NCI-H2081 (cell line): ENCODE results near the gene TOPBP1.
"Not testable (repeated sequence)": the region's sequence is repeated elsewhere in the genome, so short reads cannot be mapped to it uniquely, and the experiment has no call there.

Experiments
- DNase-seq, 2 experiments: peaks; one replicate each; lab custom pipeline; 2025; lab: John Stamatoyannopoulos, UW

TOPBP1 gene

DNA sequence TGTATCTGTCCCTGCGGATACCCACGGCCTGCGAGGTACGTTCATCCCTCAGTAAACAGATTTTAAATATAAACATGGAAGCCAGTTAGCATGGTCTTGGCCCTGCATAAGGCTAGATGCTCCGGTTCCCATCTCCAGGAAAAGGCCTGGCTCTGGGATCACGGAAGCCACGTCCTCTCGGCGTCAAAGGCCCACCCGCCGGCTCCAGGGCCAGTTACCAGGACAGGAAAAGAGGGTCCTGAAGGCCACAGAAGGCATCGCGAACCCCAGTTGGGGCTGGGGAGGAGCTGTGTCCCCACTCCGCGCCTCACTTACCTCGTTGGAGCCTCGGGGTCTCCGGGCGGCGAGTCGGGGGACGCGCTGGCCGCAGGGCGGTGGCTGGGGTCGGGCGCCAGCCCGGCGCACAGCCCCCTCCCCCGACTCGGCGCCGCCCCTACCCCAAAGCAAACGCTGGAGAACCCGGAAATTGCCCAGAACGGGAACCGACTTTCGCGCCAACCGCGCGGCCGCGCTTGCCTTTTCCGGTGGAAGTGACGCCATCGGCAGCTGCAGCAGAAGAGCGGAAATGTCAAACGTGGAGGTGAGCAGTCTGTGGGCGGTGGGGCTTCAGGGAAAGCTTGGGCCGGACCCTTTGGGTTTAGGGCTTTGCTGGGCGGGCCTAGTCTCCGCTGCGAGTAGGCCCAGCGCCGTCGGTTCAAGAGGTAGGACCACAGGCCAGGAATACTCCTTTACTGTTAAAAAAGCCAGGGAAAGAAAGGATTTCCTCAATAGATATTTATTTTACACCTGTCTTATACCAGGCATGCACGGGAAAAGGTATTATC, at the start of gene TOPBP1:
TSS of gene TOPBP1 (minus strand) at position 488 of the 824 bp plus-strand sequence. CDS start 814 bp downstream, outside the sequence.
- peak; percentile 91 to 96 for DNase-seq

DNA sequence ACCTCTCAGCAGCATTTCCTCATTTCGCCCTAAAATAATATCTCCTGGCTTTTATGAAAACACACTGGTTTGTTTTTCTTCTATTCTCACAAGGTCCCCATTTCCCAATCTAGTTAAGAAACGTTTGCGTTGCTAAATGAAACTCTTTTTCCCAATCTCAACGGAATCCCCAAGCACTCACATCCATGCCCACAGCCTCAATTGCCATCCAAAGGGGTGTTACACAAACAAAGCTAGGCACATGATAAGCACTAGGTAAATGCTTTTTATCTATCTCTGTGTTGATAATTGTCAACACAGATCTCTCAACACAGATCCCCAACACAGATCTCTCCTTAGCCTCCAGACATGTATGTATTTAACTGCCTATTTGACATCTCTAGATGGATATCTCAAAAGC, 49.3 kb upstream of the TOPBP1 start:
- DNase-seq, result no peak

DNA sequence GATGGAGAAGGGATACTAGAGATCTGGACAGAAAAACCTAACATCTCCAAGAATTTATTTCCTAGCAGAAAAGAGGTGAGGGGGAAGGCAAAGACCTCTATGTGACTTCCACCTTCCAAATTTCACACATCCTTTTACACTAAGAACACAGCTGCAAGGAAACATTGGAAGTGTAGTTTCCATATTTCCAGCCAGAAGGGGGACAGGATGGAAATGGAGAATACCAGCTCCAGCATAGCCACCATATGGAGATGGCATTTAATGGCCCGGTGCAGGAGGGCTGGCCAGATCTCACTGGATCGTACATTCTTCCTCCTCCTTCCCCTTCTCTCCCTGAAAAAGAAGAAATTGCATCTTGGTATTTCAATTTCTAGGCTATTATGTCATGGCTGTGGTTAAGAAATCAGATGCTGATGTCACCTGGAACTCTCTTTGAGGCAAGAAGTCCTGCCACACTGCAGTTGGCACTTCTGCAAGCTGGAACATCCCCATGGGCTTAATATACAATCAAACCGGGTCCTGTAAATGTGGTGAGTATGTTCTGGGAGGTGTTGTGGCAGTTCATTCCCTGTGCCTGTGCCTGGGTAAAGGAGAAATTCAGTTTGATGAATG, 47.5 kb upstream of the TOPBP1 start:
- DNase-seq, result no peak

DNA sequence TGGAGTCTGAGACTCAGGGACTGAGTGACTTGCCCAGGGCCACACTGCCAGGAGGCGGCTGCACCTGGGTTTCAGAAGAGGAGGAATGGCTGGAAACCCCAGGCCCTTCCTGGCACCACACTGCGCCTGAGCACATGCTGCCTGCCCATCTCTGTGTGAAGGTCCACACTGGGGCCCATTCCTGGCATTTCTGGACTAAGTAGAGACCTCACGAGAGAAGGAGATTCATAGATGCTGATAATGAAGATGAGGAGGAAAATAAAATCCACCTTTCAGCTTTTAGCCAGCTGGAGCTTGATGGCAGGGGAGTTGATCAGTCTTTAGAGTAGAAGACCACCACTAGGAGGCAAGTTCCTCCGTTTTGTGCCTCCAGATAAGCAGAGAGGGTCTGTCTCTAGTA, 44.3 kb upstream of the TOPBP1 start:
- DNase-seq, result no peak

DNA sequence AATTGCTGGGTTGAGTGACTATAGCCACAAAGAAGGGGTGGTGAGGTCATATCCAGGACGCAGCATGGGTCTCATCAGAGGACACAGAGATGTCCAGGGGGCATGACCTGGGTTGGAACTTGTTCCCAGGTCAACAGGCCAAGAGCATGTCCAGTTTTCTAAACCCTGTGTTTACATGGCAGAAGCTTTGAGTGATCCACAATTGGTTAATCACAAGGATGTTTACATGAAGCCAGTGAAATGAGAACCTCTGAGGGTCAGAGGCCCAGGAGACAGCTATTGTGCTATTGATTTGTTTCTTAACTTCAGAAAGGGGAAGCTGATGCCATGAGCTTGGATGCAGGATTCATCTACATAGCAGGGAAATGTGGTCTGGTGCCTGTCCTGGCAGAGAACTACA, 42.2 kb upstream of the TOPBP1 start:
- no peak for DNase-seq

DNA sequence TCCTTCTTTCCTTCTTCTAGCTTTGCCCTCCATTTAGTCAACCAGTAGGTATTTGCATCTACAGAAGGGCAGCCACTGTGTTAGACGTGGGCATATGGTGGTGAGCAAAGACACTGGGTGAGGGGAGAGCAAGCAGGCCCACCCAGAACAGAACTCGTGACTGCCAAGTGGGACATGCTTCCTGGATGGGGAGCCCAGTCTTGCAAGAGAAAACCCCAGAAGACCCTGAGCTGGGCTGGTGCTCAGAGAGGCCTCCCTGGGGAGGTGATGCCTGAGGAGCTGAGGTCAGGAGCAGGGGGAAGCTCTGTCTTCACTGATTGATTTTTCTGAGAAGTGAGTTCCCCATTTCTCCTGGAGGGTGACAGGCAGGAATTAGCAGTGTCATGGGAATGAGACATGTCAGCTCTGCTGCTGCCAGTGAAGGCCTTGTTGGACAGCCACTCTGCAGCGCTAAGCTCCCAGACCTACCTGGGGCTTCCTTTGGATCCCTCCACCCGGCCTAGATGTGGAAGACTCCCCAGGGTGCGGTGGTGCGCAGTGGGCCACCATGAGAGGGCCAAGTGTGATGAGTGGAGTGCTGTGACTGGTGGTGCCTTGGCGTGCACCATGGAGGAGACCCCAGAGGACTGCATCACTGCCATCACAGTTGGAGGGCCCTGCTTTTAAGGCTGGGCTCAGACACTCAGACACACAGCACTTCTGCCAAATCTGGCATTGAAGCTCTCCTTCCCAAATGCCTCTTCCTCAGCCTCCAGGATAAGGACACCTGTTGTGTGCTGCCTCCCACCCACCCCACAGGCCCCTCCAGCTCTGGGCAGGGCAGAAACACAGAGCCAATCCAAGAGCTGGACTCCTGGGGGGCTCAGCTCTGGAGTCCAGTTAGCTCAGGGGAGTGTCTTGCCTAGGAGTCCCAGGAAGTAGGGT, 40.0 kb upstream of the TOPBP1 start:
- DNase-seq, result no peak

DNA sequence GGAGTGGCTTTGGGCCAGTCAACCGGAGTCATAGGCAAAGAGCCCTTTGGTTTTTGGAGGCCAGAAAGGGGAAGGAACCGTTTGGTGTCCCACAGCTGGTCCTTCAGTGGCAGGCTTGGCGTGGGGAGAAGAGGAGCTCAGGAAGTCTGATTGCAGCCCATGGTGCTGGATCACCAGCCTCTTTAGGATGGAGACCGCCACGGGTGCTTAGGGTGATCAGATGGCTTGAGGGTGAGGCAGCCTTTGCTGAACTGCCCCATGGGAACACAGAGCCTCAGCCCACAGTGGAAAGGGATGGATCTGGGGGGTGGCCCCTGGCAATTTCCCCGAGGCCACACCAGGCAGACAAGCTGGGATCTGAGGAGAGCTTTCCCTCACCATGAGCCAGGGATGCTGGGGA, 38.6 kb upstream of the TOPBP1 start:
- DNase-seq, result no peak

DNA sequence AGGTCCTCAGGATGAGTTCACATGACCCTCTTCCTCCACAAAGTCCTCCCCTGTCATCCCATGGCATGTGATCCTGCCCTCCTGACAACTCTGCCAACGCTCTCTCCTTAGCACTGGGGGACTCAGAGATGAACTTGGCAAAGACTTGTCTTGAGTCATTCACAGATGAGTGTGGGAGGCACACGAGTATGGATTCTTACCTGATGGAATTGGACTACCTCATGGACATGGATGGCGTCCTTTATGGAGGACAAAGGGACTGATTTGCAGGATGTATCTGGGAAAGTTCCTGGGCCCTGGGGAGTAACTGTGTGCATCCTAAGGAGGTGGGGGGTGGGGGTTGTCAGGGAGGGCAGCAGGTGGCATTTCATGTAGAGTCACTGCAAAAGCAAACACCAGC, 38.2 kb upstream of the TOPBP1 start:
- no peak for DNase-seq

DNA sequence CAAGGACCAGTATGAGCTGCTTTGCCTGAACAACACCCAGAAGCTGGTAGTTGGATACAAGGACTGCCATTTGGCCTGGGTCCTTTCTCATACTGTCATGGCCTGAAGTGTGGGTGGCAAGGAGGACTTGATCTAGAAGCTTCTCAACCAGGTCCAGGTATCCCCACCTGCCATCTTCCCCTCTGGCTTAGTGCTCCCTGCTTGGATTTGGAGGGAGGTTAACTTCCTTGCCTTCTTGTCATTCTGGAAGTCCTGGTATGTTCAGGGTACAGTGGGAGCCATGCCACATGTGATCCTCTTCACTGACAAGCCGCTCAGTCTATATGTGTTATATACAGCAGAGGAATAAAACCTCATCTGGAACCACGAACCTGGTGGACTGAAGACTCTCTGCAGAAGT, 37.7 kb upstream of the TOPBP1 start:
- no peak for DNase-seq

DNA sequence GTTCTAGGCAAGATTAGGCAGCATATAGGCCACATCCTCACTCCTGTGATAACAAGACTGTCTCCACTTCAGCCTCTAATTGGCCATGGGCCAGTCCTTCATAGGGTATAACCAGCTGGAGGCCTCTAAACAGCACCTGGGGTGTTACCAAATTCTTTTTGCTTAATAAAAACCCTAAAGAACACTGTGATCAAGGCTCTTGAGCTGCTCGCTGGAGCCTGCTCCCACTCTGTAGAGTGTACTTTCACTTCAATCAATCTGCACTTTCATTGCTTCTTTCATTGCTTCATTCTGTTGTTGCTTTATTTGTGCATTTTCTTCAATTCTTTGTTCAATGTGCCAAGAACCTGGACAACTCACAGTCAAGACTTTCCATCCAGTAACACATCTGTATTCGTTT, 36.2 kb upstream of the TOPBP1 start:
- no peak for DNase-seq

DNA sequence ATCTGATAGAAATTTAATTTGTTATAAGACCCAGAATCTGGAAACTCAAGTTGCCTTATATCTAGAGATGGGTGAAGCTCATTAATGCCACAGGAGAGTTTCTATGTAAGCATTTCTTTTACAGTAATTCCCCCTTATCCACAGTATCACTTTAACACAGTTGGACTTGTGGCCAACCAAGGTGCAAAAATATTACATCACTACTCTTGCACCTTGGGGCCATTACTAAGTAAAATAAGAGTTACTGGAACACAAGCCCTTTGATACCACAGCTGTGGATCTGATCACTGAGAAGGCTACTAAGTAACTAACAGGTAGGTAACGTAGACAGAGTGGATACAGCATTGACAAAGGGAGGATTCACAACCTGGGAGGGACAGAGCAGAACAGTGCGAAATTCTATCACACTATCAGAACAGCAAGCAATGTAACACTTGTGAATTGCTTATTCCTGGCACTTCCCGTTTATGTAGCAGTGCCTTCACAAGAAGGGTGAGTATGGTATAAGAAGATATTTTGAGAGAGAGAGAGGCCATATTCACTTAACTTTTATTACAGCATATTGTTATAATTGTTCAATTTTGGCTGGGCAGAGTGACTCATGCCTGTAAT, 33.9 kb upstream of the TOPBP1 start:
- DNase-seq, result no peak

DNA sequence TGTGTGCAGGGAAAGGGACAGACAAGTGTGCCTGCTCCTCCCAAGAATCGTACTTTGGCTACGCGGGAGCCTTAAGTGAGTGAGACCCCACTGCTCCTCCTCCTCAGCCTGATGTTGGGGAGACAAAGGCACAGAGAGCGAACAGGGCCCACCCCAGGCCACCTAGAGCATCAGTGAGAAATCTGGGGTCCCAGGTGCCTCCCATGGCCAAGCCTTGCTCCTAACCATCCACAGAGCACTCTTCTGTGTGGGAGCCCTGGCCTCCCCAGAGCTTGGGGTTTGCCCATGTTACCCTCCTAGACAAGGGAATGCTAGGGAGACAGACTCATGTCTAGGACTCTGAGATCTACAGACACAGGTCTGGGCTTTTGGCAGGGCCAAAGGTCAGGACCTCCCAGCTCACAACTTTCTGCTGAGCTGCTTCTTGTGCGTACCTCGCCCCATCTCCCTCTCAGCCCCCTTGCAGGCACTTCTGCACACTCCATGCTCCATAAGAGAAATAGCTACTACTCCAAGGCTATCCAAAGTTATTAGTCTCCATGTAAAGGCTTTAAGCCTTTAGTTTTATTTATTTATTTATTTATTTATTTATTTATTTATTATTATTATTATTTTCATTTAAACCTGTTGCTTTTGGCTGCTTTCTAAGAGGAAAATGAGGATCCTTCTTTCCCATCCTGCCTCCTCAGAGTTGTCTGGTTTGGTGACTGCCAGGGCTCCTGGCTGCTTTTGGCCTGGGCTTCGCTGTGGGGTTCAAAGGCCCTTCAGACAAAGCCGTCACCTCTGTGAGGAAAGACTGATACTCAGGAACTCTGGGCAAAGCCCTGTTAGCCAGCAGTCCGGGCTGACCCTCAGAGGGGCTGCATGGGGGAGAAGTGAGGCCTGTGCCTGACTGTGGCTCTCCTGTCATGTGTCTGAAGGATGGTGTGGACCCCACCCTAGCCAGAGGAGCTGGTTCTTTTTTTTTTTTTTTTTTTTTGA, 32.8 kb upstream of the TOPBP1 start:
- no peak for DNase-seq

DNA sequence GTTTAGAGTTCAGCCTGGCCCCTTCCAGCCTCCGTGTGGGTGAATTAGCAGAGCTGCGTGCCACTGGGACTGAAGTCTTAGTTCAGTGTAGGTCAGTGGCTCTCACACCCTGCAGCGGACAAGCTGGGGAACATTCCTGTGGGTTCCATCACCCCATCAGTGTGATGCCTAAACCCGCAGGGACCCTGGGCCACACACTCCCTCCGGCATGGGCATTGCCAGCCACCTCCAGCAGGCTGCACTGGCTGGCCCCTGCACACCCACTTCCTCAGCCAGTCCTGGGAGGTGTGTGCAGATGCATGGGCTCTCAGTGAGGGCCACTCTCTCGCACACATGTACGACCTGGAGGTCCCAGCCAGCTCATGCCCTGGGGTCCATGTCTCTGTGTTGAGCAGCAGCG, 32.1 kb upstream of the TOPBP1 start:
- DNase-seq, result no peak

DNA sequence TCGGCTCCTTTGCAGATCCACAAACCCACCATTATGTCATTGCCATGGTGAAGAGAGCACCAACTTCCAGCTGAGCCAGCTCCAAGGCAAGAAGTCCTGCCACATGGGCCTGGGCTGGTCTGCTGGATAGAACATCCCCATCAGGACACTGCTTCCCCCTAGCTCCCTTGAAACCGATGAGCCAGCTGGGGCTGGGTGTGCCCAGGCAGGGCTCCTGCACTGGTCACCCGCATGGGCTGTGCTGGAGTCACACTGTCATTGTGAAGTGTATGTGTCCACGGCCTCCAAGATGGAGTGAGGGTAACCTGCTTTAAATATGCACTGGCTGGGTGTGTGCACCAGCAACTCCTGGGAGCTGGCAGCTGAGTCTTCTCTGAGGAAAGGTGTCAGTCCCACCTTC, 31.0 kb upstream of the TOPBP1 start:
- DNase-seq, result no peak

DNA sequence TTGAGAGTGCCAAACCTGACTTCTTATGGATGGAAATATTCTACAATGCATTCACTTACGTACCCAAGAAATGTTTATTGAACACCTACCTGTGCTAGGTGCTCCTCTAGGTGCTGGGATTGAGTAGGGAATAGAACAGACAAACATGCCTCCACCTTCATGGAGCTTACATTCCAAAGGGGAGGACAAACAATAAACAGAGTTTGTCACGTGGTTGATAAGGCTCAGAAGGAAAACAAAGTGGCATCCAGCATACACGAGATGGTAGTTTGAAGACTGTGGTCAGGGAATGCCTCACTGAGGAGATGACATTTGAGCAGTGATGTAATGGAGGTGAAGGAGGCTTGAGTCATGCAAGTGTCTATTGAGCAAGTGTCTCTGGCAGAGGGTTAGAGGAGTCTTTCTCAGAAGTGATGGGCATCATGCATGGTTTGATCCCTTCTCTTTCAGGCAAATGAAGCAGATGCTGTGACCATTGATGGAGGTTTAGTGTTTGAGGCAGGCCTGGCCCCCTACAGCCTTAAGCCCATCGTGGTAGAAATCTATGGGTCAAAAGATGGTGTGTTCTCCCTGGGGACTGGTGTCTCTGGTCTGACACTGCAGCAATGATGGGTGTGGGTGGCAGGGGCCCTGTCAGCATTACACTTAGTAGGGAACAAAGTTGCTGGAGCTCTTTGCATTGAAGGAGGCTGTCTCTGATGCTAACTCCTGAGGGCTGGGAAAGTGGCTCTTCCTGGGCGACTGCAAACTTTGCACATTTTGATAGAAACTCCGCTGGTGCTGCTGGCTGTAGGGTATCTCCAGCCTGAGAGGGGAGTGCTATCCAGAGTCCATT, 29.7 kb upstream of the TOPBP1 start:
- DNase-seq, result no peak

DNA sequence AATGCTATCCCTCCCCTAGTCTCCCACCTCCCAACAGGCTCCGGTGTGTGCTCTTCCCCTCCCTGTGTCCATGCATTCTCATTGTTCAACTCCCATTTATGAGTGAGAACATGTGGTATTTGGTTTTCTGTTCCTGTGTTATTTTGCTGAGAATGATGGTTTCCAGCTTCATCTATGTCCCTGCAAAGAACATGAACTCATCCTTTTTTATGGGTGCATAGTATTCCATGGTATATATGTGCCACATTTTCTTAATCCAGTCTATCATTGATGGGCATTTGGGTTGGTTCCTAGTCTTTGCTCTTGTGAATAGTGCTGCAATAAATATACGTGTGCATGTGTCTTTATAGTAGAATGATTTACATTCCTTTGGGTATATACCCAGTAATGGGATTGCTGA, 16.3 kb upstream of the TOPBP1 start:
- not testable (repeated sequence) for DNase-seq

DNA sequence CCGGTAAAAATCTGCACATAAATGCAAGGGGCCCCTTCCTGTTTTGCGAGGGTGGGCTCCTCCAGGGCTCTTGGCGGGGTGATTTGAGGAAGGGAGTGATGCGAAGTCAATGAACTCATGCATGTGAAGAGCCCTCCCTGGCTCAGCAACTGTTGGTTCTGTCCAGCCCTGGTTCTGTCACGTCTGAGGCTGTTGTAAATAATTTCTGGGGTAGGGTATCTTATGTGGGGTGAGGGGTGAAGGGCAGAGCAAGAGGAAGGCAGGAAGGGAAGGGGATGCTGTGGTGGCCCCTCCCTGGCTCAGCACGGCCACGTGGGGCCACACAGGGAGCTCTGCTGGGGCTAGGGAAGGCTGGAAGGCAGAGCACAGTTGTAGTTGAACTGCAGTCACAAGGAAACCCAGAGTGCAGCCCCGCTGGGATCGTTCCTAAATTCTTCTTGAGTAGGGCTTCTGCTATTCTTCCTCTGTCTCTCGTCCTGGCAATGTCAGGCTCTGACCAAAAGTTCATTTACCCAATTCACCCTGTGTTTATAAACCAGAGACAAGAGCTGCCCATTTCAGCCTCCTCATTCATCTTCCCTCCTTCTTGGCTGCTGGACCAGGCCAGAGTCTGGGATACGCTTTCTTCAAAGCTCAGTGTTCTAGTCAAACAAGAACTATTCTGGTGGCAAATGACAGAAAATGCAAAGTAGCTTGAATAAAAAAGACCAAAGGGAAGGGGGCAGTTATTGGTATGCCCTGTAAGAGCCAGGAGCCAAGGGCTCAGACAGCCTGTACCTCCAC, 14.8 kb upstream of the TOPBP1 start:
- no peak for DNase-seq

DNA sequence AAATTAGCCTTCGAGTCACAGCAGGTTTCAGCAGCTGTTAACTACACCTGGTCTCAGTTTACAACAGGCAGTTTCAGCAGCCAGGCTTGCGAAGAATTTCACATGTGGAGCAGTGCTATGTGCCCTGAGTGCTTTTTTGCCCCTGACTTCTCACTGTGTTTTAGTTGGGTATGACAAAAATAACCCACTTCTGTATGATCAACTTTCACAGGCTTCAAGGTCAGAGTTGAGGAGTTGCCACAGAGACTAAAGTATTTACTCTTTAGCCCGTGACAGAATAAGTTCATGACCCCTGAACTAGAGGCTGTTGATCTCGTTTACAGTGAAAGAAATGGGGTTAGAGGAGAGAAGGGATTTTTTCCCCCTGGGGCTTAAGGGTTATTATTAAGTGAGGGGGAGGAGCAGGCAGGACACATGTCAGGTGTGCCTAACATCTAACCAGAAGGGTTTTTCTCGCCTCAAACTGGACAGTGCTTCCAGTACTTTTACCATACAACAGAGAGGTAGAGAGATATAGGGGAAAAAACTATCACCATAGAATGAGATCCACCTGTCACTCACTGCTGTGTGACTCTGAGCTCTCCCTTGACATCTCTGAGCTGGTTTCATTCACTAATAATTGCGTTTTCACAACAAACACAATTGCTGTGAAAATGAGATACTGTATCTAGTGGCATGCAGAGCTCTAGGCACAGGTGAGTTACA, 14.0 kb upstream of the TOPBP1 start:
- no peak for DNase-seq
